Activated naive CD4-positive, alpha-beta T cell treated with anti-CD3 and anti-CD28 coated beads for 36 hours (primary cell): ENCODE results near the gene SRCAP. TPM values are rescaled to one million over a fixed set of nuclear protein-coding genes. Genes with fewer than 3 reads are reported as not detected.

ENCODE experiments used
- CTCF ChIA-PET: fragments of 350-600 bp; sonication (Branson Sonifier 250); formaldehyde crosslinking; loops from one replicate; lab custom pipeline; 2021; ENCODE audit warnings: antibody characterized with exemption; lab: Charles Lee
- DNase-seq: peaks from one replicate; pipeline ENCODE4 v3.0.0-alpha.2; 2020
- H3K27ac Mint-ChIP-seq: one replicate; pipeline ENCODE4 v1.8.0; 2021; ENCODE audit warnings: mild to moderate bottlenecking, mixed read lengths
- H3K27me3 Mint-ChIP-seq: one replicate; pipeline ENCODE4 v1.8.0; 2021; ENCODE audit warnings: low read depth, mixed read lengths
- H3K36me3 Mint-ChIP-seq: one replicate; pipeline ENCODE4 v1.8.0; 2021; ENCODE audit warnings: low read depth, mixed read lengths
- H3K4me1 Mint-ChIP-seq: one replicate; pipeline ENCODE4 v1.8.0; 2021; ENCODE audit warnings: low read depth, mixed read lengths
- H3K4me3 Mint-ChIP-seq: one replicate; pipeline ENCODE4 v1.8.0; 2021; ENCODE audit warnings: mild to moderate bottlenecking, moderate library complexity, mixed read lengths
- H3K9me3 Mint-ChIP-seq: one replicate; pipeline ENCODE4 v1.8.0; 2021; ENCODE audit warnings: mixed read lengths
- intact Hi-C: fragments of 100-400 bp; cut with micrococcal nuclease; formaldehyde crosslinking; loops from one replicate; pipeline ENCODE4 v1.15.1; 2023
- total RNA-seq, 2 experiments: library from RNA; stranded (reverse); gene quantifications; one replicate each; pipeline ENCODE4 v1.2.3, GENCODE V29; 2021

SRCAP gene
- total RNA-seq, 2 experiments from 2014 or later = 52.3 to 55.2 TPM

GRCh38 chr16:30786115-30786935 is 87.4 kb downstream of the SRCAP start:
- peak; percentile 33 for DNase-seq
- H3K4me1 Mint-ChIP-seq = peaks cover 16% of the 10 kb centered on the region
- peak overlapping the region; percentile 74 for H3K4me3 Mint-ChIP-seq
- no peaks in the 10 kb centered on the region for H3K27me3 Mint-ChIP-seq
- no peaks in the 10 kb centered on the region for H3K9me3 Mint-ChIP-seq
- no peak overlapping the region for H3K27ac Mint-ChIP-seq
- intact Hi-C loops = loop anchor here (1.0 kb wide), 1 partner anchor 19 kb away; no protein-coding TSS in a partner anchor
- CTCF ChIA-PET = interaction anchor here (1.4 kb wide), 1 partner anchor 19 kb away, joined by 4 read pairs; no protein-coding TSS in a partner anchor
- H3K36me3 Mint-ChIP-seq = peaks cover 2% of the 10 kb centered on the region

- intact Hi-C loops = loop anchor here (1.0 kb wide), 2 partner anchors 18 to 27 kb away; no protein-coding TSS in a partner anchor
- CTCF ChIA-PET = interaction anchor here (0.7 kb wide), 1 partner anchor 8 kb away, joined by 3 read pairs; no protein-coding TSS in a partner anchor
- Mint-ChIP-seq H3K9me3 (no peaks in the 10 kb centered on the region), H3K4me1 (peaks cover 16% of the 10 kb centered on the region), H3K4me3 (peak within 1 kb of the TSS; percentile 82), H3K27ac (no peak within 1 kb of the TSS), H3K36me3 (peaks cover 2% of the 10 kb centered on the region), H3K27me3 (no peaks in the 10 kb centered on the region)
- peak; percentile 37 for DNase-seq
Observed at GRCh38 chr16:30786936-30787612, 88.1 kb downstream of the SRCAP start, which contains the start of gene ZNF629. TSS of gene ZNF629 (minus strand) at chr16:30787205. CDS start at chr16:30784482, 2,723 bp downstream.

DNA sequence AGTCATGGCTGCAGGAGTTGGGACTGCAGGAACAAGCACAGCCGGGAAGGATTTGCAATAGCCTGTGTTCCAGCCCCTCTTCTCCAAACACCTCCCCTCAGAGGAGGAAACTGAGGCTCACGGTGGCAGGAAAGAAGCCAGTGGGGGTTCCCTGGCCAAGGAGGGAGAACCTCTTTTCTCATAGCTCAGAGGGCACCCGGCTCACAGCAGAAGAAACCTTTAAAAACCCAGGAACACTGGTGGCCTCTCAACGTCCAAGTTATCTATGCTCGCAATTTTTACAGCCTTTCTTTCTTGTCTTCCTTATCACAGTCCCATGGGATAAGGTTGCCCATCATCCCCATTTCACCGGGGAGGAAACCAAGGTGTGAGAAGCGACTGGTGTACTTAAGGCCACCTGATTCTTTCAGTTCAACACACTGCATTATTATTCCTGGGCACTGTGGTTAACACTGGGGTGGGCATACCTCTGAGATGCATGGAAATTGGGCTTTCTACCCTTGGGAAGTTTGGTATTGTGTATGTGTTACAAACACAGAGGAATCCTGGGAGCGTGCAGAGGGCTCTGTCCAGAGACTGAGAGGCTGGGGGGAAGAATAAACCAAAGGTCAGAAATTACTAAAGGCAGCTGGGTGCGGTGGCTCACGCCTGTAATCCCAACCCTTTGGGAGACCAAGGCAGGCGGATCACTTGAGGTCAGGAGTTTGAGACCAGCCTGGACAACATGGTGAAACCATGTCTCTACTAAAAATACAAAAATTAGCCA is 88.8 kb downstream of the SRCAP start:
- intact Hi-C loops = loop anchor here (1.0 kb wide), 1 partner anchor 27 kb away; no protein-coding TSS in a partner anchor
- no peak overlapping the region for H3K27ac Mint-ChIP-seq
- H3K4me3 Mint-ChIP-seq = peak overlapping the region; percentile 82
- peaks cover 2% of the 10 kb centered on the region for H3K36me3 Mint-ChIP-seq
- DNase-seq = no peak
- H3K27me3 Mint-ChIP-seq = no peaks in the 10 kb centered on the region
- H3K4me1 Mint-ChIP-seq = peaks cover 16% of the 10 kb centered on the region
- CTCF ChIA-PET = interaction anchor here (0.7 kb wide), 1 partner anchor 9 kb away, joined by 3 read pairs; no protein-coding TSS in a partner anchor
- H3K9me3 Mint-ChIP-seq = no peaks in the 10 kb centered on the region

Other genes starting within 250 kb of the SRCAP start
- gene ITGAL, start 226.4 kb upstream of the SRCAP start, total RNA-seq = 10 to 100 TPM; 83.8 to 89.0 TPM
- gene ZNF768, start 172.6 kb upstream of the SRCAP start, total RNA-seq = 1 to 10 TPM; 7.8 to 8.3 TPM
- gene ZNF747, start 164.3 kb upstream of the SRCAP start, total RNA-seq = 1 to 10 TPM; 5.1 to 6.1 TPM
- gene ZNF764, start 140.8 kb upstream of the SRCAP start, total RNA-seq = 1 to 10 TPM; 7.6 to 9.5 TPM
- 1 to 10 TPM; 3.7 to 3.9 TPM for gene ZNF688, start 127.5 kb upstream of the SRCAP start, total RNA-seq
- 10 to 100 TPM; 11.9 to 13.2 TPM for gene ZNF785, start 113.5 kb upstream of the SRCAP start, total RNA-seq
- gene ZNF689, start 88.8 kb upstream of the SRCAP start, total RNA-seq = 10 to 100 TPM; 10.7 to 11.5 TPM
- gene PRR14, start 48.2 kb upstream of the SRCAP start, total RNA-seq = 10 to 100 TPM; 50.6 to 52.4 TPM
- gene FBRS, start 40.7 kb upstream of the SRCAP start, total RNA-seq = 10 to 100 TPM; 83.8 to 84.8 TPM
- gene PHKG2, start 49.3 kb downstream of the SRCAP start, total RNA-seq = 10 to 100 TPM; 23.3 to 26.4 TPM
- gene CFAP119, start 62.9 kb downstream of the SRCAP start, total RNA-seq = 1 to 10 TPM; 2.0 to 2.3 TPM
- gene RNF40, start 63.2 kb downstream of the SRCAP start, total RNA-seq = 10 to 100 TPM; 51.1 to 61.0 TPM
- gene ZNF629, start 88.0 kb downstream of the SRCAP start, total RNA-seq = 1 to 10 TPM; 2.1 to 2.3 TPM
- gene BCL7C, start 194.9 kb downstream of the SRCAP start, total RNA-seq = 10 to 100 TPM; 18.1 to 18.6 TPM
- gene CTF1, start 197.4 kb downstream of the SRCAP start, total RNA-seq = under 1 TPM; 0.21 to 0.27 TPM
- 10 to 100 TPM; 13.6 to 15.2 TPM for gene FBXL19, start 224.4 kb downstream of the SRCAP start, total RNA-seq
- 1 to 10 TPM; 4.2 to 4.7 TPM for gene ORAI3, start 249.9 kb downstream of the SRCAP start, total RNA-seq